HEK293T (cell line): ENCODE results near the gene CXCL8.

Experiments used
- CTCF ChIA-PET: fragments of 350-600 bp; formaldehyde crosslinking; extraction: SDS; loops from one replicate; lab custom pipeline; 2021; ENCODE audit warnings: antibody characterized with exemption, inconsistent platforms; lab: Yijun Ruan, JAX
- POLR2A ChIA-PET: fragments of 350-600 bp; formaldehyde crosslinking; extraction: SDS; loops from one replicate; lab custom pipeline; 2020; ENCODE audit warnings: antibody characterized with exemption, inconsistent platforms; lab: Yijun Ruan, JAX
- DNase-seq: peaks from one replicate; pipeline ENCODE4 v3.0.0; 2012; ENCODE audit warnings: mixed read lengths; ENCODE audit errors: extremely low spot score
- ARNT ChIP-seq: fragments of 450-650 bp; IDR thresholded peaks from 2 replicates; pipeline ENCODE4 v1.6.1; 2017; ENCODE audit warnings: mild to moderate bottlenecking
- BHLHE40 ChIP-seq: fragments of 450-650 bp; IDR thresholded peaks from 2 replicates; pipeline ENCODE4 v1.6.1; 2016; ENCODE audit warnings: mild to moderate bottlenecking, moderate library complexity, borderline replicate concordance
- CTBP1 ChIP-seq: fragments of 450-650 bp; IDR thresholded peaks from 2 replicates; pipeline ENCODE4 v1.6.1; 2016; ENCODE audit warnings: borderline replicate concordance
- ELF4 ChIP-seq: fragments of 450-650 bp; IDR thresholded peaks from 2 replicates; pipeline ENCODE4 v1.6.1; 2017; ENCODE audit warnings: antibody characterized with exemption
- FOXA1 ChIP-seq: fragments of 450-650 bp; IDR thresholded peaks from 2 replicates; pipeline ENCODE4 v1.6.1; 2016; ENCODE audit warnings: mild to moderate bottlenecking
- FOXK2 ChIP-seq: fragments of 450-650 bp; IDR thresholded peaks from 2 replicates; pipeline ENCODE4 v1.6.1; 2016; ENCODE audit warnings: mild to moderate bottlenecking
- FOXM1 ChIP-seq: fragments of 450-650 bp; IDR thresholded peaks from 2 replicates; pipeline ENCODE4 v1.6.1; 2017; ENCODE audit warnings: mild to moderate bottlenecking, borderline replicate concordance
- HDGF ChIP-seq: fragments of 450-650 bp; IDR thresholded peaks from 2 replicates; pipeline ENCODE4 v1.6.1; 2017; ENCODE audit warnings: antibody characterized with exemption, borderline replicate concordance
- L3MBTL2 ChIP-seq: fragments of 450-650 bp; conservative IDR thresholded peaks from 2 replicates; pipeline ENCODE4 v1.6.1; 2016; ENCODE audit warnings: mild to moderate bottlenecking
- LEF1 ChIP-seq: fragments of 450-650 bp; IDR thresholded peaks from 2 replicates; pipeline ENCODE4 v1.6.1; 2017; ENCODE audit warnings: mild to moderate bottlenecking, borderline replicate concordance
- NFRKB ChIP-seq: fragments of 450-650 bp; IDR thresholded peaks from 2 replicates; pipeline ENCODE4 v1.6.1; 2016; ENCODE audit warnings: mild to moderate bottlenecking, moderate library complexity
- PKNOX1 ChIP-seq: fragments of 450-650 bp; IDR thresholded peaks from 2 replicates; pipeline ENCODE4 v1.6.1; 2016
- SP1 ChIP-seq: fragments of 450-650 bp; IDR thresholded peaks from 2 replicates; pipeline ENCODE4 v1.6.1; 2017
- SUZ12 ChIP-seq: fragments of 450-650 bp; IDR thresholded peaks from 2 replicates; pipeline ENCODE4 v1.6.1; 2016; ENCODE audit warnings: mild to moderate bottlenecking
- TARDBP ChIP-seq: fragments of 450-650 bp; IDR thresholded peaks from 2 replicates; pipeline ENCODE4 v1.6.1; 2016
- ZNF384 ChIP-seq: fragments of 450-650 bp; IDR thresholded peaks from 2 replicates; pipeline ENCODE4 v1.6.1; 2016

CXCL8 gene

GRCh38 chr4:73734530-73735001, 5.8 kb upstream of the CXCL8 start:
- ChIA-PET CTCF (interaction anchor here (0.6 kb wide), 1 partner anchor 81 kb away, joined by 7 read pairs; no protein-coding TSS in a partner anchor), POLR2A (no interaction called here)
- no peak for TF ChIP-seq FOXM1
- no peak for TF ChIP-seq ARNT
- no peak for TF ChIP-seq CTBP1
- TF ChIP-seq LEF1 = no peak
- TF ChIP-seq ELF4 = no peak
- no peak for TF ChIP-seq PKNOX1
- no peak for TF ChIP-seq NFRKB
- TF ChIP-seq FOXA1 = no peak
- TF ChIP-seq FOXK2 = no peak
- no peak for DNase-seq

- no peak for TF ChIP-seq CTBP1
- TF ChIP-seq FOXM1 = no peak
- no peak for DNase-seq
- ChIA-PET POLR2A (no interaction called here), CTCF (no interaction called here)
Observed at GRCh38 chr4:73735231-73735630, 5.1 kb upstream of the CXCL8 start.

- CTCF ChIA-PET = interaction anchor here (0.6 kb wide), 1 partner anchor 11 kb away, joined by 3 read pairs; no protein-coding TSS in a partner anchor
Observed at GRCh38 chr4:73741031-73741749, 821 bp downstream of the CXCL8 start.

GRCh38 chr4:73741750-73742489, 1.6 kb downstream of the CXCL8 start:
- TF ChIP-seq NFRKB (no peak), ZNF384 (no peak), FOXK2 (no peak), SUZ12 (no peak), ELF4 (no peak), HDGF (no peak), FOXM1 (no peak), SP1 (no peak), L3MBTL2 (no peak)
- DNase-seq = no peak
- POLR2A ChIA-PET = no interaction called here
- CTCF ChIA-PET = interaction anchor here (0.7 kb wide), 1 partner anchor 820 kb away, joined by 5 read pairs; no protein-coding TSS in a partner anchor

More at GRCh38 chr4:73741031-73741749, 821 bp downstream of the CXCL8 start:
- POLR2A ChIA-PET = no interaction called here
- DNase-seq = no peak
- no peak for TF ChIP-seq HDGF
- TF ChIP-seq NFRKB = no peak
- TF ChIP-seq BHLHE40 = no peak
- TF ChIP-seq FOXA1 = no peak
- TF ChIP-seq TARDBP = no peak
- no peak for TF ChIP-seq ZNF384
- no peak for TF ChIP-seq PKNOX1
- TF ChIP-seq ARNT = no peak
- no peak for TF ChIP-seq LEF1
- TF ChIP-seq CTBP1 = no peak
- no peak for TF ChIP-seq SUZ12
- no peak for TF ChIP-seq L3MBTL2
- no peak for TF ChIP-seq ELF4

GRCh38 chr4:73742490-73743160, 2.3 kb downstream of the CXCL8 start:
- TF ChIP-seq SP1 (no peak), LEF1 (no peak)
- DNase-seq = no peak
- ChIA-PET CTCF (interaction anchor here (0.7 kb wide), 1 partner anchor 821 kb away, joined by 5 read pairs; no protein-coding TSS in a partner anchor), POLR2A (no interaction called here)

GRCh38 chr4:73743281-73743680, 2.9 kb downstream of the CXCL8 start:
- CTCF ChIA-PET = no interaction called here
- TF ChIP-seq PKNOX1 = no peak
- TF ChIP-seq ZNF384 = no peak
- TF ChIP-seq CTBP1 = no peak
- TF ChIP-seq NFRKB = no peak
- no peak for TF ChIP-seq TARDBP
- TF ChIP-seq ARNT = no peak
- no peak for TF ChIP-seq ELF4
- TF ChIP-seq L3MBTL2 = no peak
- no peak for TF ChIP-seq SUZ12
- TF ChIP-seq HDGF = no peak
- TF ChIP-seq BHLHE40 = no peak
- no peak for TF ChIP-seq FOXM1
- TF ChIP-seq FOXA1 = no peak
- TF ChIP-seq SP1 = no peak
- POLR2A ChIA-PET = no interaction called here
- DNase-seq = no peak
